ENCODE data around the gene TWIST2.

The TWIST2 gene

GRCh38 chr2:238856713-238857567 lies 9.1 kb downstream of the TWIST2 start:
- TF ChIP-seq MAX (IDR thresholded peaks at IDR 0.05) (no peak), CREB1 (IDR thresholded peaks at IDR 0.05; ENCODE audit: low read depth) (no peak), FOXM1 (IDR thresholded peaks at IDR 0.05; ENCODE audit: borderline replicate concordance, low read depth) (no peak), CEBPB (IDR thresholded peaks at IDR 0.05) (no peak), TEAD4 (IDR thresholded peaks at IDR 0.05) (no peak), NFIC (IDR thresholded peaks at IDR 0.05) (no peak), ZBTB7A (IDR thresholded peaks at IDR 0.05; ENCODE audit: low read depth) (no peak), USF1 (IDR thresholded peaks at IDR 0.05) (no peak), EGR1 (IDR thresholded peaks at IDR 0.05) (no peak), TAF1 (IDR thresholded peaks at IDR 0.05; ENCODE audit: low read depth) (no peak)

GRCh38 chr2:238857959-238858358 lies 10.1 kb downstream of the TWIST2 start:
- TF ChIP-seq EGR1 (IDR thresholded peaks at IDR 0.05) (no peak), EP300 (IDR thresholded peaks at IDR 0.05; ENCODE audit: borderline replicate concordance) (no peak), USF1 (IDR thresholded peaks at IDR 0.05) (no peak), TEAD4 (IDR thresholded peaks at IDR 0.05) (no peak), NFIC (IDR thresholded peaks at IDR 0.05) (no peak), FOXM1 (IDR thresholded peaks at IDR 0.05; ENCODE audit: borderline replicate concordance, low read depth) (no peak), MAX (IDR thresholded peaks at IDR 0.05) (no peak), ZBTB7A (IDR thresholded peaks at IDR 0.05; ENCODE audit: low read depth) (no peak), CEBPB (IDR thresholded peaks at IDR 0.05) (no peak), TAF1 (IDR thresholded peaks at IDR 0.05; ENCODE audit: low read depth) (no peak), CREB1 (IDR thresholded peaks at IDR 0.05; ENCODE audit: low read depth) (no peak), TCF12 (IDR thresholded peaks at IDR 0.05; ENCODE audit: low read depth) (no peak), YY1 (IDR thresholded peaks at IDR 0.05; ENCODE audit: low read depth) (no peak), RAD21 (IDR thresholded peaks at IDR 0.05; ENCODE audit: low read depth) (no peak), REST (IDR thresholded peaks at IDR 0.05; ENCODE audit: low read depth) (no peak)

GRCh38 chr2:238859636-238860347 lies 11.9 kb downstream of the TWIST2 start:
- TF ChIP-seq TCF12 (IDR thresholded peaks at IDR 0.05; ENCODE audit: low read depth) (no peak), CEBPB (IDR thresholded peaks at IDR 0.05) (no peak), TEAD4 (IDR thresholded peaks at IDR 0.05) (no peak), ZBTB7A (IDR thresholded peaks at IDR 0.05; ENCODE audit: low read depth) (no peak), CREB1 (IDR thresholded peaks at IDR 0.05; ENCODE audit: low read depth) (no peak), REST (IDR thresholded peaks at IDR 0.05; ENCODE audit: low read depth) (no peak), NFIC (IDR thresholded peaks at IDR 0.05) (no peak), USF1 (IDR thresholded peaks at IDR 0.05) (no peak), EGR1 (IDR thresholded peaks at IDR 0.05) (no peak)

DNA sequence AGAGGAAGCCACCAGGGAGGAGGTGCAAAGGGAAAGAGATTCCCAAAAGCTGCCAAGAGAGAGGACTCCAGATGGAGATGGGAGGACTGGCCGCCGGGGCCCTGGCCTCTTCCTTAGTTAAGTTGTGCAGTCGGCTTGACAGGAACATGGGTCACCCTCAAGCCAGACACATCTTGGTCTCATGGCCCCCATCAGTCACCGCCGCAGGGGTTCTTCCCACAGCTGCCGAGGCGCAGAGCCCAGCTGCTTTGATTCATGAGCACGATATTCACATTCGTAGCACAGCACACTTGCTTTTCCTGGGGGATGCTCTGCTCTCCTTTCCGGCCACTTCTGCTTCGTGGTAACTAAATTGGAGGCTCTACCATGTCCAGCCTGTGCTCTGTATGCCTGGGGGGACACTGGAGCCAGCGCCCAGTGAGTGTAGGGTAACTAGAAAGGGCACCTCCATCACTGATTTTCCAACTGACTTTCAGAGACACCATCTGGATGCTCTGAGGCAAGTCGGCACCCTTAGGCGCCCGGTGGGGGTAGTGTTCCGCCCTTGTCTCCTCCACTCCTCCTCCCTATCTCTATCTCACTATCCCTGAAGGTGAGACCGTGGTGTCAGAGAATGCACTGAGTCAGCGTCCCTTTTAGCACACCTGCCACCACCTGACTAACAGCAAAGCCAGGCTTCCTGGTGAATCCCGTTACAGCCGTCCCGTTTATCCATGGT lies 13.3 kb downstream of the TWIST2 start:
- TF ChIP-seq ZBTB7A (IDR thresholded peaks at IDR 0.05; ENCODE audit: low read depth): no peak
- TF ChIP-seq YY1 (IDR thresholded peaks at IDR 0.05; ENCODE audit: low read depth): no peak
- no peak for TF ChIP-seq TEAD4 (IDR thresholded peaks at IDR 0.05)
- no peak for TF ChIP-seq TAF1 (IDR thresholded peaks at IDR 0.05; ENCODE audit: low read depth)
- TF ChIP-seq CEBPB (IDR thresholded peaks at IDR 0.05): no peak
- no peak for TF ChIP-seq RAD21 (IDR thresholded peaks at IDR 0.05; ENCODE audit: low read depth)
- no peak for TF ChIP-seq CREB1 (IDR thresholded peaks at IDR 0.05; ENCODE audit: low read depth)
- TF ChIP-seq EP300 (IDR thresholded peaks at IDR 0.05; ENCODE audit: borderline replicate concordance): no peak
- no peak for TF ChIP-seq USF1 (IDR thresholded peaks at IDR 0.05)
- no peak for TF ChIP-seq NFIC (IDR thresholded peaks at IDR 0.05)
- no peak for TF ChIP-seq TCF12 (IDR thresholded peaks at IDR 0.05; ENCODE audit: low read depth)
